ENCODE data around the gene ERG. TPM values are rescaled to one million over a fixed set of nuclear protein-coding genes. Genes with fewer than 3 reads are reported as not detected.

Gene ERG
- polyA plus RNA-seq, 2 of the 4 experiments (the other 2 are of a cell fraction): not detected

DNA sequence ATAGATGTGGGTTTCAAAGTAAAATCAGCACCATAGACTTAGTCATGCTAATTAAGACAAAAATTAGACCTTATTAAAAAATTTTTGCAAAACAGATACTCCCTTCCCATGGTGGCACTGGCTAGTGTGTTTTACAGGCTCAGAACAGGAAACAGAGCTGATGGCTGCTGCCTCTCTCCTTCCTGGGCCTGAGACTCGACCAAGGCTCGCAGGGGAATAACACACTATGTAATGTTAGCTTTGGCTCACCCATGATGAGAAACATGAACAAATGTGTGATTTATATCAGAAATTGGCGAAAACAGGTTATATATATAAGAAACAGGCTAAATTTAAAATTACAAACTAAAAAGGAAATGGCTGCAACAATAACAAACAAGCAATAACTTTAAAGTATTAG lies 50.7 kb downstream of the ERG start:
- POLR2A ChIA-PET: no interaction called here
- WGBS (ENCODE audit: missing lambda C conversion rate): 36% methylated on average over 3 of the region's 3 CpGs
- no peak for FAIRE-seq
- H3K4me1 ChIP-seq: no peaks in the 10 kb centered on the region
- DNase-seq (ENCODE audit: low read depth in 1 of 2, low spot score in 1 of 2): no peak
- H3K4me2 ChIP-seq: no peak overlapping the region
- no peaks in the 10 kb centered on the region for H3K9me3 ChIP-seq
- CTCF ChIA-PET: interaction anchor here (1.3 kb wide), 1 partner anchor 10 kb away, joined by 5 read pairs; no protein-coding TSS in a partner anchor
- ATAC-seq: no peak
- no peak overlapping the region for H3K27ac ChIP-seq
- H3K4me3 ChIP-seq: no peak overlapping the region
- TF ChIP-seq EHMT2 (IDR thresholded peaks at IDR 0.05; ENCODE audit: low read depth) (no peak), RNF2 (IDR thresholded peaks at IDR 0.05; ENCODE audit: borderline replicate concordance, low read depth) (no peak), GATA3 (IDR thresholded peaks at IDR 0.05; ENCODE audit: borderline replicate concordance) (no peak), JUNB (IDR thresholded peaks at IDR 0.05) (no peak), HOXB13 (CRISPR knock-in tag; IDR thresholded peaks at IDR 0.05; ENCODE audit: low read depth) (no peak), JUN (IDR thresholded peaks at IDR 0.05) (no peak)
- TF ChIP-seq, protein P1, sequence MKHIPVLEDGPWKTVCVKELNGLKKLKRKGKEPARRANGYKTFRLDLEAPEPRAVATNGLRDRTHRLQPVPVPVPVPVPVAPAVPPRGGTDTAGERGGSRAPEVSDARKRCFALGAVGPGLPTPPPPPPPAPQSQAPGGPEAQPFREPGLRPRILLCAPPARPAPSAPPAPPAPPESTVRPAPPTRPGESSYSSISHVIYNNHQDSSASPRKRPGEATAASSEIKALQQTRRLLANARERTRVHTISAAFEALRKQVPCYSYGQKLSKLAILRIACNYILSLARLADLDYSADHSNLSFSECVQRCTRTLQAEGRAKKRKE (CRISPR knock-in tag; IDR thresholded peaks at IDR 0.05; ENCODE audit: low read depth): no peak
- TF ChIP-seq, protein P2, sequence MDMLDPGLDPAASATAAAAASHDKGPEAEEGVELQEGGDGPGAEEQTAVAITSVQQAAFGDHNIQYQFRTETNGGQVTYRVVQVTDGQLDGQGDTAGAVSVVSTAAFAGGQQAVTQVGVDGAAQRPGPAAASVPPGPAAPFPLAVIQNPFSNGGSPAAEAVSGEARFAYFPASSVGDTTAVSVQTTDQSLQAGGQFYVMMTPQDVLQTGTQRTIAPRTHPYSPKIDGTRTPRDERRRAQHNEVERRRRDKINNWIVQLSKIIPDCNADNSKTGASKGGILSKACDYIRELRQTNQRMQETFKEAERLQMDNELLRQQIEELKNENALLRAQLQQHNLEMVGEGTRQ (IDR thresholded peaks at IDR 0.05): no peak

DNA sequence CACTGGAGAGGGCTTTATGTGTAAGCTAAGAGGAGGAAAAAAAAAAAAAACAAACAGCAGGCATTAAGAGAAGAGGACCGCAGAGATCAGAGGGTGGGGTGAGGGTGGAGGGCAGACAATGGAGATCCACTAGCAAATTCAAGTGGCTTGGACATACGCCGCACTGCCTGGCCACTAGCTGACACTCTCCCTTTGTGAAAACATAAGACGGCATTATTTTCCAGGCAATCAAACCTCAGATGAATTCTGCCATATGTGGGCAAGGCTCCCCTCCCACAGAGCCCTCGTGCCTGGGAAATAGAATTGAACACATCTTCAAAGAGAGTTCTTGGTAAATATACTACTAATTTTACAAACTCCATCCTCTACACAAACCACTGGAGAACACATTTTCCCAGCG lies 53.6 kb downstream of the ERG start:
- no peak overlapping the region for H3K27ac ChIP-seq
- 64% methylated on average over 6 of the region's 6 CpGs for WGBS (ENCODE audit: missing lambda C conversion rate)
- CTCF ChIA-PET: no interaction called here

DNA sequence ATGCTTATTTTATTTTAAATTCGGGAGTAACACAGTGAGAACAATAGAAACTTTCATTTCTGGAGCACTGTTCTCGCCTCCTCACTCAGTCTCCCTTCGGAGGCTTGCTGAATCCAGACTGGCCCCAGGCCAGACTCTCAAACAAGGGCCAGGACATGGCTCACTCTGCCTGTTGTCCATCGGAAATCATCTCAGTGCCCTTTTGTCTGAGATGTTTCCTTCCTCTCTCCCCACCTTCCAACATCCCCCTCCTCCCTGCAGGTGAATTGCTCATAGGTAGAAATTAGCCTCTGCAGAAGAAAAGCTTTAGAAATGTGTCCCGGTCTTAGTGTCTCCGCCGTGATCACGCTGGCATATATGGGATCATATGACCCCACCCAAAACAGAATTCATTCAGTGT lies 55.2 kb downstream of the ERG start:
- H3K4me2 ChIP-seq: no peak overlapping the region
- ChIA-PET CTCF (no interaction called here), POLR2A (no interaction called here)
- H3K4me1 ChIP-seq: peaks cover 14% of the 10 kb centered on the region
- 74% methylated on average over 8 of the region's 8 CpGs for WGBS (ENCODE audit: missing lambda C conversion rate)
- no peaks in the 10 kb centered on the region for H3K9me3 ChIP-seq
- H3K27ac ChIP-seq: no peak overlapping the region
- no peak overlapping the region for H3K4me3 ChIP-seq
- ATAC-seq (no peak), FAIRE-seq (no peak), DNase-seq (ENCODE audit: low read depth in 1 of 2, low spot score in 1 of 2) (no peak)
- TF ChIP-seq, protein P3, sequence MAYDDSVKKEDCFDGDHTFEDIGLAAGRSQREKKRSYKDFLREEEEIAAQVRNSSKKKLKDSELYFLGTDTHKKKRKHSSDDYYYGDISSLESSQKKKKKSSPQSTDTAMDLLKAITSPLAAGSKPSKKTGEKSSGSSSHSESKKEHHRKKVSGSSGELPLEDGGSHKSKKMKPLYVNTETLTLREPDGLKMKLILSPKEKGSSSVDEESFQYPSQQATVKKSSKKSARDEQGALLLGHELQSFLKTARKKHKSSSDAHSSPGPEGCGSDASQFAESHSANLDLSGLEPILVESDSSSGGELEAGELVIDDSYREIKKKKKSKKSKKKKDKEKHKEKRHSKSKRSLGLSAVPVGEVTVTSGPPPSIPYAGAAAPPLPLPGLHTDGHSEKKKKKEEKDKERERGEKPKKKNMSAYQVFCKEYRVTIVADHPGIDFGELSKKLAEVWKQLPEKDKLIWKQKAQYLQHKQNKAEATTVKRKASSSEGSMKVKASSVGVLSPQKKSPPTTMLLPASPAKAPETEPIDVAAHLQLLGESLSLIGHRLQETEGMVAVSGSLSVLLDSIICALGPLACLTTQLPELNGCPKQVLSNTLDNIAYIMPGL (CRISPR knock-in tag; IDR thresholded peaks at IDR 0.05; ENCODE audit: borderline replicate concordance): no peak
- TF ChIP-seq HEYL (CRISPR knock-in tag; IDR thresholded peaks at IDR 0.05) (no peak), POLR2AphosphoS2 (conservative IDR thresholded peaks at IDR 0.05; ENCODE audit: low read length) (no peak), NFE2L2 (conservative IDR thresholded peaks at IDR 0.05; ENCODE audit: low read length) (no peak), SMC3 (IDR thresholded peaks at IDR 0.05) (no peak), PHF8 (IDR thresholded peaks at IDR 0.05; ENCODE audit: borderline replicate concordance, low read depth) (no peak)
- TF ChIP-seq, protein P4, sequence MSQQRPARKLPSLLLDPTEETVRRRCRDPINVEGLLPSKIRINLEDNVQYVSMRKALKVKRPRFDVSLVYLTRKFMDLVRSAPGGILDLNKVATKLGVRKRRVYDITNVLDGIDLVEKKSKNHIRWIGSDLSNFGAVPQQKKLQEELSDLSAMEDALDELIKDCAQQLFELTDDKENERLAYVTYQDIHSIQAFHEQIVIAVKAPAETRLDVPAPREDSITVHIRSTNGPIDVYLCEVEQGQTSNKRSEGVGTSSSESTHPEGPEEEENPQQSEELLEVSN (IDR thresholded peaks at IDR 0.05; ENCODE audit: borderline replicate concordance, low read depth): no peak
- TF ChIP-seq, protein P1 (CRISPR knock-in tag; IDR thresholded peaks at IDR 0.05; ENCODE audit: low read depth): no peak
- TF ChIP-seq, protein P5, sequence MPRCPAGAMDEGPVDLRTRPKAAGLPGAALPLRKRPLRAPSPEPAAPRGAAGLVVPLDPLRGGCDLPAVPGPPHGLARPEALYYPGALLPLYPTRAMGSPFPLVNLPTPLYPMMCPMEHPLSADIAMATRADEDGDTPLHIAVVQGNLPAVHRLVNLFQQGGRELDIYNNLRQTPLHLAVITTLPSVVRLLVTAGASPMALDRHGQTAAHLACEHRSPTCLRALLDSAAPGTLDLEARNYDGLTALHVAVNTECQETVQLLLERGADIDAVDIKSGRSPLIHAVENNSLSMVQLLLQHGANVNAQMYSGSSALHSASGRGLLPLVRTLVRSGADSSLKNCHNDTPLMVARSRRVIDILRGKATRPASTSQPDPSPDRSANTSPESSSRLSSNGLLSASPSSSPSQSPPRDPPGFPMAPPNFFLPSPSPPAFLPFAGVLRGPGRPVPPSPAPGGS (IDR thresholded peaks at IDR 0.05): no peak
- TF ChIP-seq, protein P6, sequence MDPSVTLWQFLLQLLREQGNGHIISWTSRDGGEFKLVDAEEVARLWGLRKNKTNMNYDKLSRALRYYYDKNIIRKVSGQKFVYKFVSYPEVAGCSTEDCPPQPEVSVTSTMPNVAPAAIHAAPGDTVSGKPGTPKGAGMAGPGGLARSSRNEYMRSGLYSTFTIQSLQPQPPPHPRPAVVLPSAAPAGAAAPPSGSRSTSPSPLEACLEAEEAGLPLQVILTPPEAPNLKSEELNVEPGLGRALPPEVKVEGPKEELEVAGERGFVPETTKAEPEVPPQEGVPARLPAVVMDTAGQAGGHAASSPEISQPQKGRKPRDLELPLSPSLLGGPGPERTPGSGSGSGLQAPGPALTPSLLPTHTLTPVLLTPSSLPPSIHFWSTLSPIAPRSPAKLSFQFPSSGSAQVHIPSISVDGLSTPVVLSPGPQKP (IDR thresholded peaks at IDR 0.05; ENCODE audit: low read depth, low read length): no peak

More for the DNA sequence above, 53.6 kb downstream of the ERG start:
- TF ChIP-seq PHF8 (IDR thresholded peaks at IDR 0.05; ENCODE audit: borderline replicate concordance, low read depth): no peak
- TF ChIP-seq FOSL2 (IDR thresholded peaks at IDR 0.05): no peak
- TF ChIP-seq FOSL2 (CRISPR knock-in tag; IDR thresholded peaks at IDR 0.05): no peak
- TF ChIP-seq, protein P7, sequence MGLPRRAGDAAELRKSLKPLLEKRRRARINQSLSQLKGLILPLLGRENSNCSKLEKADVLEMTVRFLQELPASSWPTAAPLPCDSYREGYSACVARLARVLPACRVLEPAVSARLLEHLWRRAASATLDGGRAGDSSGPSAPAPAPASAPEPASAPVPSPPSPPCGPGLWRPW (IDR thresholded peaks at IDR 0.05): no peak
- no peak for TF ChIP-seq ESRRA (IDR thresholded peaks at IDR 0.05; ENCODE audit: borderline replicate concordance, low read length)
- TF ChIP-seq BHLHE40 (IDR thresholded peaks at IDR 0.05; ENCODE audit: low read depth, low read length): no peak
- no peak for TF ChIP-seq KDM5A (IDR thresholded peaks at IDR 0.05)
- no peak for TF ChIP-seq ZNF302 (CRISPR knock-in tag; IDR thresholded peaks at IDR 0.05)
- TF ChIP-seq, protein P3 (CRISPR knock-in tag; IDR thresholded peaks at IDR 0.05; ENCODE audit: borderline replicate concordance): no peak
- TF ChIP-seq HOXB13 (CRISPR knock-in tag; IDR thresholded peaks at IDR 0.05; ENCODE audit: low read depth): no peak
- H3K4me3 ChIP-seq: no peak overlapping the region
- FAIRE-seq (no peak), DNase-seq (ENCODE audit: low read depth in 1 of 2, low spot score in 1 of 2) (no peak), ATAC-seq (no peak)
- H3K4me1 ChIP-seq: peaks cover 14% of the 10 kb centered on the region
- no peaks in the 10 kb centered on the region for H3K9me3 ChIP-seq
- POLR2A ChIA-PET: no interaction called here
- no peak overlapping the region for H3K4me2 ChIP-seq

Measured in A549 (cell line).